WERI-Rb-1 (cell line): ENCODE data around the gene GORAB.

Experiments
- DNase-seq: peaks from one replicate; pipeline ENCODE4 v3.0.0-alpha.2; 2020
- H3K27ac ChIP-seq: fragments of 250-450 bp; sonication (Bioruptor Pico); 2 replicates; pipeline ENCODE4 v1.5.1; 2020; ENCODE audit warnings: mild to moderate bottlenecking, moderate library complexity
- H3K27me3 ChIP-seq: fragments of 250-450 bp; sonication (Bioruptor Pico); 2 replicates; pipeline ENCODE4 v1.5.1; 2021; ENCODE audit warnings: mild to moderate bottlenecking, low read depth, moderate library complexity; ENCODE audit not compliant: insufficient read depth, severe bottlenecking
- H3K36me3 ChIP-seq: fragments of 250-450 bp; sonication (Bioruptor Pico); 2 replicates; pipeline ENCODE4 v1.5.1; 2020; ENCODE audit warnings: mild to moderate bottlenecking, moderate library complexity
- H3K4me3 ChIP-seq: 2 replicates; pipeline ENCODE4 v1.5.1; 2011; ENCODE audit warnings: low read depth, mild to moderate bottlenecking, control low read depth, low read length
- H3K9me3 ChIP-seq: fragments of 250-450 bp; sonication (Bioruptor Pico); 2 replicates; pipeline ENCODE4 v1.5.1; 2021; ENCODE audit warnings: mild to moderate bottlenecking, moderate library complexity; ENCODE audit not compliant: severe bottlenecking
- TF ChIP-seq, protein P1 (sequence below): IDR thresholded peaks from 2 replicates; pipeline ENCODE4 v1.5.1; 2011; ENCODE audit warnings: low read depth, mild to moderate bottlenecking, control low read depth, inconsistent platforms, low read length

The GORAB gene

DNA sequence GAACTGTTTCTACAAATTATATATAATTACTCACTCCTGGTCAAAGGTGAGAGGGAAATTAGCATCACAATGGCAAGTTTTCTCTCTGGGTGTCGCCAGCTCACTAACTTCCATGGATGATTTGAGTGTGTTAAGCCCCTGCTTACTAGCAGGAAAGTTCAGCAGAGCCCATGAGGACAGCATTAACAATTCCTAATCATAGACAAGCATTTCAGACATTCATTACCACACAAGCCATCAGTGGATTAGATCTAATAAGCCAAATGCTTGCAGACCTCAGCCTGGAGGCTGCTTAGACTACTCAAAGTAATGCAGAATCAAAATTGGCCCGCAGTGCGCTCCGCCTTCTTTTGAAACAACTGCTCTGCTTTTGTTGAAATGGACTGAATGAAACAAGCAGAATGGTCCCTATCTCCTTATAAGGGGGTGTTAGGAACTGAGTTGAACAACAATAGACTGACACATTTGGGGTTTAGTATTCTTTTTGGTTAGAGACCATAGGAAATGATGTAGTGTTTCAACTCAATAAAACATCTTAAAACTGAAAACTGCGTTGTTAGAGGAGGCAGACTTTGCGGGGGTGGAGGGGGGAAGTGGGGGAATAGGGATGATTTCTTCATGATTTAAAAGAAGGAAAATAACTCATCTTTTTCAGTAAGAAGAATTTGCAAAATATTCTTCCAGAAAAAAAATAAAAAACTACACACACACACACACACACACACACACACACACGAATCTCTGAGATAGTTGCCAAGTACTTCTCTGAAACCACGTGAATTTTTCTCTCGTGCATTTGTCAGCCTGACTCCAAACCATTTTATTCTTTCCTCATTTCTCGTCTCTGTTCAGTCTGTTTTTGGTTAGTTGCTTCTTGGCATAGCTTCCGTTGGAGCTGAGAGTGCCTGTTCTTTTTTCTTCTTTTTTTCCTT is 54.6 kb downstream of the GORAB start:
- TF ChIP-seq, protein P1, sequence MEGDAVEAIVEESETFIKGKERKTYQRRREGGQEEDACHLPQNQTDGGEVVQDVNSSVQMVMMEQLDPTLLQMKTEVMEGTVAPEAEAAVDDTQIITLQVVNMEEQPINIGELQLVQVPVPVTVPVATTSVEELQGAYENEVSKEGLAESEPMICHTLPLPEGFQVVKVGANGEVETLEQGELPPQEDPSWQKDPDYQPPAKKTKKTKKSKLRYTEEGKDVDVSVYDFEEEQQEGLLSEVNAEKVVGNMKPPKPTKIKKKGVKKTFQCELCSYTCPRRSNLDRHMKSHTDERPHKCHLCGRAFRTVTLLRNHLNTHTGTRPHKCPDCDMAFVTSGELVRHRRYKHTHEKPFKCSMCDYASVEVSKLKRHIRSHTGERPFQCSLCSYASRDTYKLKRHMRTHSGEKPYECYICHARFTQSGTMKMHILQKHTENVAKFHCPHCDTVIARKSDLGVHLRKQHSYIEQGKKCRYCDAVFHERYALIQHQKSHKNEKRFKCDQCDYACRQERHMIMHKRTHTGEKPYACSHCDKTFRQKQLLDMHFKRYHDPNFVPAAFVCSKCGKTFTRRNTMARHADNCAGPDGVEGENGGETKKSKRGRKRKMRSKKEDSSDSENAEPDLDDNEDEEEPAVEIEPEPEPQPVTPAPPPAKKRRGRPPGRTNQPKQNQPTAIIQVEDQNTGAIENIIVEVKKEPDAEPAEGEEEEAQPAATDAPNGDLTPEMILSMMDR, result no peak
- Histone ChIP-seq H3K27ac (no peak overlapping the region), H3K36me3 (no peaks in the 10 kb centered on the region), H3K27me3 (no peaks in the 10 kb centered on the region), H3K4me3 (no peak overlapping the region), H3K9me3 (no peaks in the 10 kb centered on the region)
- DNase-seq, result peak; percentile 54

DNA sequence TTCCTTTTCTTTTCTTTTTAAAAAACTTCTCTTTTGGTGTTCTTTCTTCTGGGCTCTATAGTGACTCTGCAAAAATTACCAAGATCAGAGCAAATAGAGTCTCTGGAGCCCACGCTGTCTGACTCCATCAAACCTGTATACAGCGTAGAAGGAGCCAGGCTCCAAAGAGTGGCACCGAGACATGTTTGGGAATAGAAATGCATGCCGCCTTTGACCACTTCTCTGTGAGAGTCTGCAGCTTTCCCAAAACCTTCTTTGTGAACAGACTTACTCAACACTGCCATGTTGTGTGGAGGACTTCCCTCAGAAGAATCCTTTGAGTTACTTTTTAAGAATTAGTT is 55.3 kb downstream of the GORAB start:
- H3K27ac ChIP-seq, result no peak overlapping the region
- H3K36me3 ChIP-seq, result no peaks in the 10 kb centered on the region
- DNase-seq, result no peak
- H3K27me3 ChIP-seq, result no peaks in the 10 kb centered on the region
- H3K9me3 ChIP-seq, result no peaks in the 10 kb centered on the region
- H3K4me3 ChIP-seq, result no peak overlapping the region
- TF ChIP-seq, protein P1, result no peak

DNA sequence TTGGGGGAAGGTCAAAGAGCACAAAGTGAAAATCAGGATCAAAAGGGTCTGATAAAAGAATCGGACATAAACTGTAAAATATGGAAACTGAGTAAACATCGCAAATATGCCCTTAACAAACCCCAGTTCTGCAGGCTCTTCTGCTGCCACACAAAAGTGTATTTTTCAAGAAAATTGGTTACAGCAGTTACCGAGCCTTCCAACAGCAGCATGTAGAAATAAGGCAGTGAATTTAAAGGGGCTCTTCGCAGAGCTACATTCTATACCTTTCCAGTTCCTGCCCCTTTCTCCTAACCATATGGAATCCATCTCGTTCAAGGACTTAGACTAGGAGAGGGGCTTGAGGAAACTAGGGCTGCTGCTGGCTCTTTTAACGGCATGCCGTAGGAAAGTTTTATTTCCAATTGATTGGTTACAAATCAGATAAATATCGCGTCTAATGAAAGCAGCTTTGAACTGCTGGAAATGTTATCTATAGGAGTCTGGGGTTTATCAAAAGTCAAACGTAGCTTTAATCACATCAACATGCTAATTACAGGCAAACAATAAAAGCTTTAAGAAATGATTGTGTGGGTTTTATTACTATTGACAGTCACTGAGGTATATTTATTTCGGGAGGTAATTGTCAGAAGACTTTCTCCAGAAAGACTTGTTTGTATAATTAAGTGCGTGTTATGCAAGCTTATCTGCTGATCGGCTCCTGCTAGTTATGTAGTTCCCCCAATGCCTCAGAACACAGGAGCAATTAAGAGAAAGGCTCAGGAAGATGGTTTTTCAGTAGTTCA is 59.1 kb downstream of the GORAB start:
- no peaks in the 10 kb centered on the region for H3K27me3 ChIP-seq
- H3K9me3 ChIP-seq, result no peaks in the 10 kb centered on the region
- H3K27ac ChIP-seq, result no peak overlapping the region
- H3K4me3 ChIP-seq, result no peak overlapping the region
- no peaks in the 10 kb centered on the region for H3K36me3 ChIP-seq
- TF ChIP-seq, protein P1, result no peak
- DNase-seq, result no peak

DNA sequence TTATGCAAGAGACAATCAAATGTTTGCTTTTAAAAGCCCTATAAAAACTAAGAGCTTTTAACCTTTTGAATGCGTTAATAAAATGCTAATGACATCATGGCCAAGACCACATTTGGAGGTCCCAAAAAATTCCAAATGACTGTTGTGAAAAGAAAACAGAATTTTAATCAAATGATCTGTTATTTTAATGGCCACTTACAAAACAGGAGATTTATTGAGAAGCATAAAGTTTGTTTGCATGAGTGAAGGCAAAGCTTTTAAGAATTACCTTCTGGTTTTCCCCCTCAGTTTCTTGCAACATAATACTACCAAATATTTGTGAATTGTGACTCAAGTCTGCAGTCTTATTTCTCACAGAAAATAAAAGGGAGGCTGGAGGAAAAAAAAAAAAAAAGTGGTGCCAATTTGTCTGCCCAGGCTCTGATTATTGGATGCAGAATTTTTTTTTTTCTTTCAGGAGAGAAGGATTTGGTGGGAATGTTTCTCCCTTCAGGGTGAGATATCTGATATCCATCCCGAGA is 60.7 kb downstream of the GORAB start:
- TF ChIP-seq, protein P1, result no peak
- no peak overlapping the region for H3K4me3 ChIP-seq
- no peaks in the 10 kb centered on the region for H3K36me3 ChIP-seq
- no peak overlapping the region for H3K27ac ChIP-seq
- no peaks in the 10 kb centered on the region for H3K27me3 ChIP-seq
- DNase-seq, result no peak
- no peaks in the 10 kb centered on the region for H3K9me3 ChIP-seq

DNA sequence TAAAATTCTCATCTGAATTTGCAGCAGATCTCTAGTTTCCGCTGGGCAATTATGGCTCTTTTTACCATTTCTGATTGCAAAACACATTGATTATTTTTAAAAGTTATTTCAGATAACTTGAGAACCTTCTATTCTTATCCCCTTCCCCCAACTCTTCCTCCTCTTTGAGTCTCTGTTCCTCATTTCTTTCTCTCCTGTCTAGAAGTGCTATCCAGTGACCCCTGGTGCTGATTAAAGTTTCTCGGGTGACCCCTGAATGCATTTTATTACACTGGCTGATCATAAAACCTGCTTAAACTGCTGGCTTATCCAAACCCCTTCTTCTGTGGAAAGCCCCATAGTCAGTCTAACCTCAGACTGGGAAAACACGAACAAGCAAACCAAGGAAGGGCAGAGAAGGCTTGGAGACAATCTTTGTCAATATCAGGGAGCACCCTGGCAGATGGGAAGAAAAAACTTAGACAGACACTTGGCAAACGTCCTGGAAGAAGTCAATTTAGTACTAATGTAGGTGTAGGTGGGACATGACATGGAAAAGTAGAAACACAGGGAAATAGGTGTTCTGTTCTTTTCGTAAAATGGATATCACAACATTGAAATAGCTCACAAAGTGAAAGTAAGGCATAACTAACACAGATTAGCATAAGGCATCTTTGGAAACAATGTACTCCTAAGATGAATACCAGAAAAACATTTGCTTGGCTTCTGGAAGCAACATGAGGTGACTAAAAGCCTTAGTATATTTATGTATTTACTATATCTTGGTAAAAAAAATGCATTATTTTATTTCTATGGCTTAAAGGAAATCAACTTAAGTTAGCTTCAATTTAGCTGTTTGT is 61.4 kb downstream of the GORAB start:
- no peaks in the 10 kb centered on the region for H3K27me3 ChIP-seq
- H3K36me3 ChIP-seq, result no peaks in the 10 kb centered on the region
- no peak overlapping the region for H3K4me3 ChIP-seq
- no peak for DNase-seq
- no peak overlapping the region for H3K27ac ChIP-seq
- no peaks in the 10 kb centered on the region for H3K9me3 ChIP-seq
- TF ChIP-seq, protein P1, result no peak
